Measurements from ENCODE around the gene NPC1L1. TPM values are rescaled to one million over a fixed set of nuclear protein-coding genes. Genes with fewer than 3 reads are reported as not detected.
"Not testable (repeated sequence)": the region's sequence is repeated elsewhere in the genome, so short reads cannot be mapped to it uniquely, and the experiment has no call there.

Gene NPC1L1
- total RNA-seq, 1 donor from 2014 or later: 0.30 TPM

DNA sequence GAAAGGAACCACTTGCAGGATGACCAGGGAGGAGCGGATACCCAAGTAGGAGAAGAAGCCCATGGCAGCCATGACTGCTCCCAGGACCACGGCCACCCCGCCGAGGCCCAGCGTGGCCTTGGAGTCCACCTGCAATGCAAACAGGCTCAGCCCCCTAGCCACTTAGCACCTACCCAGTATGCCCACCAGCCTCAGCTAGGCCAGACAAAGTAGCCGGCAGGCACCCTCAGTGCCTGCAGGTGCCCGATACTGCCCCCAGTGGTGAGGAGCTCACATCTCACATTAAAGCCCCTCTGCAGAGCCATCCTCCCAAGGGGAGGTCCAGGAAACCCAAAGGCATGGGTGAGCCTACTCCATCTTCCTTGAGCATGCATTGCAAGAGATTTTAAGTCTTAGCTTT lies 6.6 kb downstream of the NPC1L1 start:
- no peak for DNase-seq

DNA sequence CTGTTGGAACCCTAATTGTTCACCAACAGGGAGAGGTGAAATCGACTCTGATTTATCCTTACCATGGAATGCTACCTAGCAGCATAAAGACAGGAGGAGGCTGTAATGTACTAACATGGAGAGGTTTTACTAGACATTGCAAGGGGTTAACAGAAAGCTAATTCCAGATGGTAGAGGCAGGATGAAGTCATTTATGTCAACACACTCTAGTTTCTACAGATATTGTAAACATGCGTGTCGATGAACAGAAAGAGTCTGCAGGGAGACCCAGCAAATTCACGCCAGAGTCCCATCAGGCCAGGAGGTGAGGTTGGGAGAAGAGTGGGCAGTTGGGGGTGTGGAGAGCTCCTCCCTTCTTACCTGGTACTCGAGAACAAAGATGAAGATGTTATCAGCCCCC lies 7.0 kb downstream of the NPC1L1 start:
- peak; percentile 14 for DNase-seq

DNA sequence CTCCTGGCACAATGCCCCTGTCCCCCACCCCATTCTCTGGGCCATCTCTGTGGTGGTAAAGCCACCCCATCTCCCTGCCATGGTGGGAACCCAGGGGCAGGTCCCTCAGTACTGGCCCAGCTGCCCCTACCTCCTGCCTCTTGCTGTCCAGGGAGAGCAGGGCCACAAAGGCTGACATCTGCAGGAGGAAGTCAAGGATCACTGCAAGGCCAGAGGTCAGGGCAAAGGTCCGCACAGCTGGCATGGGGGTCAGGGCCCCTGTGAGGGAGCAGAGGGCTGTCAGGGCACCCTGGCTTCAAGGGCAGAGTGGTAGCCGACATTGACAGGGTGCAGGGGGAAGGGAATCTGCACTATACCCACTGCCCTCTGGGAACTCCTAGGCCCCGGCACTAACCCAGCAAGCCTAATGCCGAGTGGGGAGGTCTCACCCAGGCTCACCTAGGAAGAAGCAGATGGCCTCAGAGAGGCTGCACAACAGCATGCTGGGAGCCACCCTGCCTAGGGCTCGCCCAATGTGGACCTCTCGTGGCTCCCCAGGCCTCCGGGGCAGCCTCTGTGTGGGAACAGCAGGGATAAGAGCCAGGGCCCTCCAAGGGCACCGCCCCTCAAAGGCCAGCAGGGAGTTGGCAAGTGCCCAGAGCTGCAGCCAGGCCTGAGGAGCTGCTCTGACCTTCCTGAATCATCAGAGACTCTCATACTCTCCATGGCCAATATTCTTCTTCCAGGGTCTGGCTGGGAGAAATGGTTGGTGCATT lies 7.7 kb downstream of the NPC1L1 start:
- DNase-seq: no peak

DNA sequence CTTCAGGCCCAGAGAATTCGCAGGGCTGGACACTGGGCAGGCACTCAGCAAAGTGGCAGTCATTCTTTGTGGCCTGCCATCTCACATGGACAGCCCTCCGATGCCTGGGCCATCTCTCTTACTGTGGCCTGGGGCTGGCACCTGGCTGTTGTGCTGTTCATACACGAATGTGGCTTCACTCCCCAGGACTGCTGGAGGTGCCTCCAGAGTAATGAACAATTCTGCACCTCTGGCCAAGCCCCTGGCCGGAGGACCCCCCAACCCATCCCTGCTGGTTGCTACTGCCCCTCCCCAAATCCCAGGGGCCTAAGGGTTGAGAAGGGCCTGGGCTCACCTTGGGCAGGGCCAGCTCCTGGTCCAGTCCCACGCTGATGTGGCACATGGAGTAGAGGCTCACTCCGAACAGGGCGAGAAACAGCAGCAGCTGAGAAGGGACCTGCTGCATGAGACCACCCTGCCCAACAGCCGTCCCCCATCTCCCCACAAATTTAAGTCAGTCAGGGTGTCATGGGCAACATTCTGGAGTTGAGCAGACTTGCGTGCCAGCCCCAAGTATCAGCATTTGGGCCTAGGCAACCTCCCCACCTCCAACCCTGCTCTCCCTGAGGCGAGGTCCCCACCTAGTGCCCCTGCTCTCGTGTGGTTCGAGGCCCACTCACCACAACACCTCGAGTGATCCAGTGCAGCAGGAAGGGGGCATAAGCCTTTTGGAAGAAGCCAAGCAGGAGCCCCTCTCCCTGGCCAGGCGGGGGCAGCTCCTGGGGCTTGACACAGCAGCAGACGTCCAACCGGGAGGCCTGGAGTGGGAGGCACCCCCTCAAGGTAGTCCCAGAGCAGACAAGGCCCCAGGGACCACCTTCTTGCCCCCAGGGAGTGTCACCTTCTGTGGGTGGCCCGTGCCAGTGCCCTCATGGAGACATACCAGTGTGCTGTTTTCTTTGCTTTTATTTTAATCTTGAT lies 9.4 kb downstream of the NPC1L1 start:
- no peak for DNase-seq

DNA sequence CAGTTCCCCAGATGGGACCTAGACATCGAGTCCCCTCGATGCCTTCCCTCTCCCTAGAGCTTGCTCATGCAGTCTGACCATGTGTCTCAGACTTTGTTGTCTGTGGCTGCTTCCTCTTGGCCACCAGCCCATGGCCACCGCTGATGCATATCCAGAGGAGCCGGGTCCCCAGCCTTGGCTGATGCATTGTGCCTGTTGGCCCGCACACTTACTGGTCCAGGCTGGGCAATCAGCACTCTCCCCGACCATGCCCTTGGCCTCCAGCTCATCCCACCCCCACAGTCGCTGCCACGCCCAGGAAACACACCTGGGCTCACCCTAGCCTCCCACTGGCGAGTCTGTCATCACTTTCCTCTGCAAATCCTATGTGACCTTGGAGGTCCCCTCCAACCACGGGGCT lies 10.1 kb downstream of the NPC1L1 start:
- DNase-seq: no peak

DNA sequence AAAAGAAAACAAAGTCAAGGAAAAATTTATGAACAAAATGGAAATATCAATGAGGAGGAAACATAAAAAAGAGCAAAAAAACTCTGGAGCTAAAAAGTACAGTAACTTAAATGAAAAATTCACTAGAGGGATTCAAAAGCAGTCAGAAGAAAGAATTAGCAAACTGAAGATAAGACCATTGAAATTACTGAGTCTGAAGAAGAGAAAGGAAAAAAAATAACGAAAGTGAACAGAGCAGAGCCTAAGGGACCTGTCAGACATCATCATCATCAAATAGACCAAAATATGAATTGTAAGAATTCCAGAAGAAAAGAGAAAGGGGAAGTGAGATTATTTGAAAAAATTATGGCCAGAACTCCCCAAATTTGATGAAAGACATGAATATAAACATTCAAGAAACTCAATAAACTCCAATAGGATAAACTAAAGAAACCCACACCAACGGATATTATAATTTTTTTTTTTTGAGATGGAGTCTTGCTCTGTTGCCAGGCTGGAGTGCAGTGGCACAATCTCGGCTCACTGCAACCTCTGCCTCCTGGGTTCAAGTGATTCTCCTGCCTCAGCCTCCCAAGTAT lies 16.2 kb downstream of the NPC1L1 start:
- DNase-seq: no peak

DNA sequence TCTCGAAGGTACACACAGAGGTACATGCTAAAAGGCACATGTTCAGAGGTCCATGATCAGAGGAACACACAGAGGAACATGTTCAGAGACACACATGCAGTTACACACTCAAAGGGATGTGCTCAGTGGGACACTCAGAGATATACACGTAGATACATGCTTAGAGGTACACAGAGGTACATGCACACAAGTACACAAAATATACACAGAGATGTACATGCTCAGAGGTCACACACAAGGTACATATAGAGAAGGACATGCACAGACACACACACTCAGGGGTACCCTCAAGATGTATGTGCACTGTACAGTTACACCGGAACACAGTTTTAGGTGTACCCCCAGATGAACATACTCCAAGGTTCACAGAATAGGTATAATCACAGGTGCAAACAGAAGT lies 18.8 kb downstream of the NPC1L1 start:
- no peak for DNase-seq

DNA sequence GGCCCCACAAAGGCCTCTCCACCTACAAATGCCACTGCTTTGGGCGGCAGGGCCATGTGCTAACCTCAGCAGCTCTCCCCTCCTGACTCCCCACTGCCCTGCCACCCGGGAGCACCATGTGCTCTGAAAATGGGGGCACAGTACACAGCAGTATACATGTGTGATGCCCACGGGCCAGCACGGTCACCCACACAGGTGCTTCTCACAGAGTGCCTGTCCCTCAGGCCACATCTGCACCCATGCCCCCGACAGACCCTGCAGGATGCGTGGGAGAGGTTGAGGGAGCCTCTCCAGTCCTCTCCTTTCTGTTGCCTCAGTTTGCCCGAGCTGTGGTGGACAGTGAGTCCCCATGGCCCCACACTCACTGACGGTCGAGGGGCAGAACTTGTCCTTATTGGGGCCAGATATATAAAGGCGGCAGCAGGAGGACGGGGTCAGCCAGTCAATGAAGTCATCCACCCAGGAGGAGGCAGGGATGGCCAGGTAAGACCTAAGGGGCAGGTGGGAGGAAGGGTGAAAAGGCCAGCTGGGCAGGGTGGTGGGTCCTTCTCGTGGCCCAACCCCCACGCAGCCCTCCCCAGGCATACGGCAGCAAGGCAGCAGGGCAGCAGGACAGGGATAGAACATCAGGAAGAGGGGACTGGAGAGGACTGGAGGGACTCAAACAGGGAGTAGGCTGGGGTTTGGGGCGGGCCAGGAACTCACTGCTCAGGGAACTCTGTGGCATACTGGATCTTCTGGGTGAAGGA lies 19.6 kb downstream of the NPC1L1 start:
- no peak for DNase-seq

DNA sequence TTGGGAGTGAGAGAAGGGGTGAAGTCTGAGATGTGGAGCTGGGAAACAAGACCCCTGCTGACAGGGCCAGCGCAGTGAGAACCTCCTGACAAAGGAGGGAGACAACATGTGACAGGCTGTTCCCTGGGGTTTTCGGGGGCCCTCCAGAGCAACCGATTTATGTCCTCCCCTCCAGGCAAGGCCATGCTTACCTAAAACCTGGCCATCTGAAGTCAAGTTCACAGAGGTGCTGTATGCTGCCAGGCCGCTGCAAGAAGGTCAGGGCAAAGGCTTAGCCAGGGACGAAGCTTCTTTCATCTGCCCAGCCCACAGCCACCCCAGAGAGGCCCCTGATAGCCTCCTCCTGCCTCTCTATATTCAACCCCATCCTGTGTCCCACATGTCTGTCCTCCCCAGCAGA lies 20.6 kb downstream of the NPC1L1 start:
- DNase-seq: no peak

DNA sequence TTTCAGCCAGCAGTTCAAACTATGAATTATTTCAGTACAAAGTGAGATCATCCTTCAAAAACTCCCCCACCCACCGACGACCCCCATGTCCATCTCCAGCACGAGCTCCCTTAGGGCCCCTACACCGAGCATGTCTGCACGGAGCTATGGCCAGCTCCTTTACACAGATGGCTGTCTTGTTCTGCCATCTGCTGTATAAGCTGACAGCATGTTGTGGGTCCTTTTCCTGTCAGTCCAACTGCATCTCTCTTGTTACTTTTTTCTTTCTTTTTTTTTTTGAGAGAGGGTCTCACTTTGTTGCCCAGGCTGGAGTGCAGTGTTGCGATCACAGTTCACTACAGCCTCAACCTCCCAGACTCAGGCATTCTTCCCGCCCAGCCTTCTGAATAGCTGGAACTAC lies 21.6 kb downstream of the NPC1L1 start:
- no peak for DNase-seq

DNA sequence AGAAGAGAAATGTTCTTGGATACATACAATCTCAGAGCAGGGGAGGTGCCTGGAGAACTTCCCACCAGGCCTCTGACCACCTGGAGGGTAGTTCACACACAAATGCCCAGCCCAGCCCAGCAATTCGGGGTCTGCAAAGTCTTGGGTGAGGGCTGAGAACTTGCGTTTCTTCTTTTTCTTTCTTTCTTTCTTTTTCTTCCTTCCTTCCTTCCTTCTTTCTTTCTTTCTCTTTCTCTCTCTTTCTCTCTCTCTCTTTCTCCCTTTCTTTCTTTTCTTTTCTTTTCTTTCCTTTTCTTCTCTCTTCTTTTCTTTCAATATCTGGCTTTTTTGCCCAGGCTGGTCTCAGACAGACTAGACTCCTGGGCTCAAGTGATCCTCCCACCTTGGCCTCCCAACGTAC lies 22.4 kb downstream of the NPC1L1 start:
- no peak for DNase-seq

DNA sequence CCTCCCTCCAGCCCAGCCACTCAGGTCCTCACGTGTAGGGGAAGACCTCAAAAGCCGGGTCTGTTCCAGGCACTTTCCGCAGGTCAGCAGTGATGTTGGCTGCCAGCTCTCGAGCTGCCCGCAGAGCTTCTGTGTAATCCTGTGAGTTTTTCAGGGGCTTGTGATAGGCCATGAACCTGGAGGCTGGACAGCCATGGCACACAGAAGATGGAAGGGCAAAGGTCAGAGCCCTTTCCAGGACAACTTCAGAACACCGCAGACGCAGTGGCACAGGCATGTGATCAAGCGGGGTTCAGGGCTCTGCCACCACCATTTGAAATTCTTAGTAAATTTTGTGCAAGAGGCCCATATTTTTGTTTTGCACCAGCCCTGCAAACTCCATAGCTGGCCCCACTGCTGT lies 24.0 kb downstream of the NPC1L1 start:
- no peak for DNase-seq

DNA sequence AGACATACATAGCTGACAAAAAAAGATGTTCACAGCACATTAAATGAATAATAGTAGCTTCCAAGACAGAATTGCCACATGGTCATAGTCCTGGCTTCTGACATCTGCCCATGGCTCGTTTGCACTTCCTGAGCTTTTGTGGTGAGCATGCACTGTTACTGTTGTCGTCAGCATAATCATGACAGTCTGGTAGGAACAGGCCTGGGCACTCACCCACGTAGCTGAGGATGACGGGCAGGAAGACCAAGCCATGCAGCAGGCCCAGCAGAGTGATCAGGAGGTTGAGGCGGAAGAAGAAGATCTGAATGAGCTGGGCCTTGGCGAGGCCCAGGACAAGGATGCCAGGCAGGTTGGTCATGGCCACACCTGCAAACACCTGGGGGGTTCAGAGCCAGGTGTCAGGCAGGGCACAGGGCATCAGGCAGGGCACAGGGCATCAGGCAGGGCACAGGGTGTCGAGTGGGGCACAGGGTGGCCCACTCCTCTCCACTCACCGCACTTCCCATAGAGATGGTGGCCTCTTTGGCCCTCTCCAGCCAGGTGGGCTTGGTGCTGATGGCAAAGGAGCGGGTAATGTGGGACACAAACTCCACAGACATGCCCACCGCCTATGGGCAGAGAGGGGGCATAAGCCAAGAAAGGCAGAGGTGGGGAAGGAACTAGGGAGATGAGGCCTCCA lies 25.4 kb downstream of the NPC1L1 start:
- DNase-seq: no peak

DNA sequence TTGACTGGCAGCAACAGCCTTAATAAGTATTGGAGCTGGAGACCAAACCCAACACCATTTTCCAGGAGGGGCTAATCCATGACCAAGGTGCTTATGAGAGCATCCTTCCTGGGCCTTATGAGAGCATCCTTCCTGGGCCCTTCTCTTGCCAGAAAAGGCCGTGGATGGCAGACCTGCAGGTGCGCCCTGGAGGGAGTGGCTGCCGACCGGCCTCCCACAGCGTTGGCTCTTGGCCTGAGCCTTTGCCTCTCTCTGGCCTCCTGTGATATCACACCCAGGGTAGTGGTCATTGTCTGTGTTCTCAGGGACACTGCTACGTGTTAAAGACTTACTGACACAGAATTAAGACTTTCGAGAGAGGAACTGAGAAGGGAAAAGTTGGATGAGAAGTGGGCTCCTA lies 28.4 kb downstream of the NPC1L1 start:
- DNase-seq: no peak

DNA sequence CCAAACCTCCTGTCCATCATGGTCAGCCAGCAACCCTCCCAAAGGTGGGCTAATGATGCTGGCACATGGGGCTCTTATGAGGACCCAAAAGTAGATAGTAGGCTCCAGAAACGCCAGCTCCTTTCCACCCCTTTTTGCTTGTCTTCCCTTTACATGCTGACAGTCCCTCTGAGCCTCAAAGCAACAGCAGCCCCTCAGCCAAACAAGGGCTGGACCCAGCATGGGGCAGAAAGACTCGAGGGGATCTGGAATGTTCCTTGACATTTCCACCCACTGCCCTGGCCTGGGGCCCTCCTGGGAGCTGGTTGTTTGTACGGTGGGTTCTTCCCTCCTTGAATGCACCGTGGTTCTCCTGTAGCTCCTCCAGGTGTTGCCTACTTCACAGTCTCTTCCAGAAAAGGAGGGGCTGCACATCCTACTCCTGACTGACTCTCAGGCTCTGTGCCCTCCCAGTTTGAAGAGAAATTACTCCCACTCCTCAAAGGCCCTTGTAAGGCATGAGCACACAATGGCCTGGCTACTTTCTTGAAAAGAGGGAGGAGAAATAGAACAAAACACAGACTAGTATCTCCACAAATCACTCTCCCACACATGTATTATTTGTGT lies 29.2 kb downstream of the NPC1L1 start:
- DNase-seq: no peak

DNA sequence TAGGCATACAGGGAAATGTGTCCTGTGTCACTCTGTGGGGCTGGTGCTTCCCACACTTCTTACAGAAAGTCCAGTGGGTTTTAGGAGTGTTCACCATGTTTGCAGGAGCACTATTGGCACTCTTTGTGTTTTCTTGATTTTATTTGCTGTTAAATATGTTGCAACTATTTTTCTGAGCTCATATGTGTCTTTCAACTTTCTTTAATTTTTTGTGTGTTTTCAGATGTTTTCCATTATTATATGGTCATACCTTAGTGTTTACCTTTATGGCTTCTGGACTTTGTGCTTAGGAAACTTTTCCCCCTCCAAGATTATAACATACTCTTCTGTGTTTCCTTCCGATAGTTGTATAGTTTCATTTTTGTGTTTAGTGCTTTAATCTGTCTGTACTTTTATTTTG lies 29.9 kb downstream of the NPC1L1 start:
- DNase-seq: no peak

DNA sequence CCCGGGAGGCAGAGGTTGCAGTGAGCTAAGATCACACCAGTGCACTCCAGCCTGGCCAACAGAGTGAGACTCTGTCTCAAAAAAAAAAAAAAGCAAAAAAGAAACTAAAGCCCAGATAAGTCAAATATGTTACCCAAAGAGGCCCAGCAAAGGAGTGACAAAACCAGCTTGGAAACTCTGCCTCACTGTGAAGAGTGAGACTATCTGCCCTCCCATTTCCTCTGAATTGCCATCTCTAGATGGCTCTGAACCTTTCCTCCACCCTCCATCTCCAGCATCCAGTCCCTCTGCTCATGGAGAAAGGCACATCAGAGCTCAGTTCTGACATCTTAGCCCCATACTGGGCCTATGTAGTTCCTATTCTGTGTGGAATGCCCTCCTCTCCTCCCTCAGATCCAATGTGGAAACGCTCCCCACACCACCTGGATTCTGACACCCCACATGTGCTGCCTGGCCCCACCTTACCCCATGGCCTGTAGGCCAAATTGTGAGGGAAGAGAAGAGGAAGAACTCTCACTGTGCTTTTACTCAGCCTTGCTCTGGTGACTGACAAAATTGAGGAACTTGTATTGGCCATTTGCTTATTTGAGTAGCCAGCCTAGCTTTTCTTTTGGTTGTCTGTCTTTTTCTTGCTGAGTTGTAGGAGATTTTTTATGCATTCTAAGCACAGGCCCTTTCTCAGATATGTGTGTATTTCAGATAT lies 32.7 kb downstream of the NPC1L1 start:
- DNase-seq: no peak

DNA sequence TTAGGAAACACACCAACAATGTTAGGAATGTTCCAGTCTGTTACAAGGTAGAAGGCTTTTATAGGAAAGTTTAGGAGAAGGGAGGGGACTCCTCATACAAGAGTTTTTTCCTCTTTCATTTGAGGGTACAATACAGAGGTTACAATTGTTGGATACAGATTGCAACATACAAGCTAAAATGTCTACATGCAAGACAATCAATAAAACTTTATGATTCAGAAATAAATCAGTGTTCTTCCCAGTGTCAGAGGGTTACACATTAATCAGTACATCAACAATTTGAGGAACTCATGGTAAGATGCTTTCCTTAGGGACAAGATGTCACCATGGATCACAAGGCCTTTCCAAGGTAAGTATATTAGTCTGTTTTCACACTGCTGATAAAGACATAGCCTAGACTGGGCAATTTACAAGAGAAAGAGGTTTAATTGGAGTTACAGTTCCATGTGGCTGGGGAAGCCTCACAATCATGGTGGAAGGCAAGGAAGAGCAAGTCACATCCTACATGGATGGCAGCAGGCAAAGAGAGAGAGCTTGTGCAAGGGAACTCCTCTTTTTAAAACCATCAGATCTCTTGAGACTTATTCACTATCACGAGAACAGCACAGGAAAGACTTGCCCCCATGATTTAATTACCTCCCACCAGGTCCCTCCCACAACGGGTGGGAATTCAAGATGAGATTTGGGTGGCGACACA lies 34.4 kb downstream of the NPC1L1 start:
- not testable (repeated sequence) for DNase-seq

DNA sequence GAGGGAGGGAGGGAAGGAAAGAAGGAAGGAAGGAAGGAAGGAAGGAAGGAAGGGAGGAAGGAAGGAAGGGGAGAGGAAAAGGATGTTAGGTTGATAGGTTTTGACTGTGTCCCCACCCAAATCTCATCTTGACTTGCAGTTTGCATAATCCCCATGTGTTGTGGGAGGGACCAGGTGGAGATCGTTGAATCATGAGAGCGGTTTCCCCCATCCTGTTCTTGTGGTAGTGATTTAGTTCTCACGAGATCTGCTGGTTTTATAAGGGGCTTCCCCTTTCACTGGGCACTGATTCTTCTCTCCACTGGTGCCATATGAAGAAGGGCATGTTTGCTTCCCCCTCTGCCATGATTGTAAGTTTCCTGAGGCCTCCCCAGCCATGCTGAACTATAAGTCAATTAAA lies 35.5 kb downstream of the NPC1L1 start:
- no peak for DNase-seq

Data from skin of body (tissue), 2 donors.